Measurements from ENCODE around the gene NOL8. TPM values are rescaled to one million over a fixed set of nuclear protein-coding genes. Genes with fewer than 3 reads are reported as not detected.

The NOL8 gene
- total RNA-seq, 1 experiment from 2014 or later: 48.4 TPM

DNA sequence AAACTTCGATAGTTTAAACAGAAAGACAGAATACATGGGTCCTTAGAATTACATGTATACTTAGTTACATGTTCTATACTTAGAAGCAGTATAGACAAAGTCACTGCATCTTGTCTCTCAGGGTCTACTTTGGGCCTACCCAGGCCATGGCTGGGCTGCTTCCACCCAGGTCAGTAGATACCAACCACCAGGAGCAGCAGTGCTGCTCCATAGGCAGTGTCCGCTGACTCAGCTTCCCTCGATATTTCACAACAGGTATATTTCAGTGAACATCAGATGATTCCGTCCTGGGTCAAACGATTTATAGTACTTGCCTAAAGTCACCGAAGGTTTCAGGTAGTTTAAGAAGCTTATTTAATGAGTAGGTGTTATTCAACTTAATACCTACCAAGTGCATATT is 49.6 kb downstream of the NOL8 start:
- Histone ChIP-seq H2BK20ac (ENCODE audit: low read depth, low read length, poor library complexity, severe bottlenecking) (no peak overlapping the region), H3K79me2 (ENCODE audit: insufficient read depth, low read length) (no peaks in the 10 kb centered on the region), H3K56ac (ENCODE audit: insufficient read length, low read depth, low read length) (no peak overlapping the region), H4K8ac (replicated peaks; ENCODE audit: insufficient read length, low read depth, low read length) (no peak overlapping the region), H2BK12ac (ENCODE audit: insufficient read length, low read depth, low read length) (no peak overlapping the region), H3K18ac (ENCODE audit: insufficient read length, low read depth, low read length) (no peak overlapping the region), H3K4ac (ENCODE audit: low read depth, low read length) (no peak overlapping the region), H2BK120ac (ENCODE audit: low read depth, low read length, poor library complexity, severe bottlenecking) (no peak overlapping the region), H3K9me3 (ENCODE audit: control insufficient read depth, low read depth, low read length) (no peaks in the 10 kb centered on the region), H3K4me2 (ENCODE audit: insufficient read depth, insufficient read length, low read length) (no peak overlapping the region), H2AK5ac (ENCODE audit: insufficient read length, low read length) (no peak overlapping the region), H3T11ph (ENCODE audit: low read length) (no peak overlapping the region), H4K91ac (ENCODE audit: insufficient read length, low read depth, low read length) (no peak overlapping the region), H2BK15ac (ENCODE audit: low read depth, low read length) (no peak overlapping the region), H3K23ac (ENCODE audit: insufficient read length, low read depth, low read length) (no peak overlapping the region), H4K5ac (ENCODE audit: insufficient read length, low read depth, low read length) (no peak overlapping the region), H3K23me2 (ENCODE audit: insufficient read length, low read depth, low read length, poor library complexity, severe bottlenecking) (no peaks in the 10 kb centered on the region), H3K79me1 (ENCODE audit: insufficient read depth, low read depth, low read length, poor library complexity, severe bottlenecking) (no peaks in the 10 kb centered on the region), H3K14ac (ENCODE audit: insufficient read depth, low read length) (no peak overlapping the region), H3K27ac (ENCODE audit: insufficient read length, low read depth, low read length) (no peak overlapping the region), H2AFZ (ENCODE audit: low read length) (no peak overlapping the region), H3K27me3 (ENCODE audit: insufficient read depth, low read length) (no peaks in the 10 kb centered on the region), H4K20me1 (ENCODE audit: control insufficient read depth, insufficient read depth, insufficient read length) (no peaks in the 10 kb centered on the region), H2BK5ac (ENCODE audit: insufficient read length, low read length) (no peak overlapping the region), H3K9ac (ENCODE audit: extremely low read depth, insufficient read length, low read length) (no peak overlapping the region), H3K4me1 (ENCODE audit: insufficient read depth, low read length) (no peaks in the 10 kb centered on the region)
- Mint-ChIP-seq H3K9me3 (no peaks in the 10 kb centered on the region), H3K27ac (no peak overlapping the region; a peak in 1 of 7 replicates), H3K27me3 (ENCODE audit: low read depth) (no peaks in the 10 kb centered on the region), H3K4me3 (no peak overlapping the region), H3K4me1 (no peaks in the 10 kb centered on the region), H3K36me3 (ENCODE audit: insufficient read depth in 1 of 3, low read depth in 3 of 3) (peaks cover 52 to 98% (median 93%) of the 10 kb centered on the region in 3 experiments)
- TF ChIP-seq, protein P1, sequence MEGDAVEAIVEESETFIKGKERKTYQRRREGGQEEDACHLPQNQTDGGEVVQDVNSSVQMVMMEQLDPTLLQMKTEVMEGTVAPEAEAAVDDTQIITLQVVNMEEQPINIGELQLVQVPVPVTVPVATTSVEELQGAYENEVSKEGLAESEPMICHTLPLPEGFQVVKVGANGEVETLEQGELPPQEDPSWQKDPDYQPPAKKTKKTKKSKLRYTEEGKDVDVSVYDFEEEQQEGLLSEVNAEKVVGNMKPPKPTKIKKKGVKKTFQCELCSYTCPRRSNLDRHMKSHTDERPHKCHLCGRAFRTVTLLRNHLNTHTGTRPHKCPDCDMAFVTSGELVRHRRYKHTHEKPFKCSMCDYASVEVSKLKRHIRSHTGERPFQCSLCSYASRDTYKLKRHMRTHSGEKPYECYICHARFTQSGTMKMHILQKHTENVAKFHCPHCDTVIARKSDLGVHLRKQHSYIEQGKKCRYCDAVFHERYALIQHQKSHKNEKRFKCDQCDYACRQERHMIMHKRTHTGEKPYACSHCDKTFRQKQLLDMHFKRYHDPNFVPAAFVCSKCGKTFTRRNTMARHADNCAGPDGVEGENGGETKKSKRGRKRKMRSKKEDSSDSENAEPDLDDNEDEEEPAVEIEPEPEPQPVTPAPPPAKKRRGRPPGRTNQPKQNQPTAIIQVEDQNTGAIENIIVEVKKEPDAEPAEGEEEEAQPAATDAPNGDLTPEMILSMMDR (conservative IDR thresholded peaks at IDR 0.05): no peak
- WGBS (ENCODE audit: extremely low coverage, insufficient read length, low lambda C conversion rate): no CpG with 5 or more reads among the region's 6 CpGs
- DNase-seq: no peak

Data from H9 (cell line).